ENCODE measurements around the gene VWA7.

The VWA7 gene

DNA sequence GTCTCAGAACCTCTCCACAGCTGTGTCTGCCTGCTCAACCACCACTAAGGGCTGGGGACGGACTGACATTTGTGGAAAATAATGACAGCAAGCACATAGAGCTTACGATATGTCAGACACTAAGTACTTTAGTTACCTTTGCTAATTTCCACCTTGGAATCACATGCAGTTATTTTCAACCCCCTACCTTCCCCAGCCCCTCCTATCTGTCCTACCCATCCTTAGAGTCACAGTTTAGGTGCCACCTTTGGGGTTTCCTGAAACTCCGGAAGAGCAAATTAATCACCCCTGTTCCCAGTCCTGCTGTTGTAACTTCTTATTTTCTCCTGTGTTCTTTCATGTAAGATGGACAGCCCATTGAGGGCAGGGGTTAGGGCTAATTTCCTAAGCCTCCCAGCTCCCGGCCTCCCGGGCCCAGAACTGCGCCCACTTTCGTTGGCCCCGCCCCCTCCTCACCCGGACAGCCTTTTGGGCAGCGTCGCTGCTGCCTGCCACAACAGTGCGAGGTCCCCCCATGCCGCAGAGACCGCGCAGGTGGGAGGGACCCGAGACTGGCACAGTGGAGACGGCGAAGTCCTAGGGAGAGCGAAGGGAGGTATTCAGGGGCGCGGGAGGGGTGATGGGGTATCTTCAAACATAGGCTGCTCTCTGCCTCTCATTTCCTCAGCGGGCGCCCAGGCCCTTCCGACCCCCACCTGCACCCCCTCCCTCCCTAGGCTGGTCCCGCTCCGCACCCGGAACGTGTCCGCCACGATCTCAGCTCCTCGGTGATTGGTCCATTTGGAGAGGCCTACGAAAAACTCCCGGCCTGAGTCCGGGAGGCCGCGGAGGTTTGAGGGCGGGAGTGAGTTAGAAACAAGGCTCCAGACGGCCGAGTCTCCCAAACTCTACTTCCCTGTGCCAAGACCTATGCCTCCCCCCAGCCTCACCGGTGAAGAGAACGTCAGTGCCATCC, 49.1 kb downstream of the VWA7 start:
- H4K5ac ChIP-seq (ENCODE audit: low read length): no peak overlapping the region
- H3K27me3 ChIP-seq (ENCODE audit: insufficient read depth, low read length, poor library complexity): no peaks in the 10 kb centered on the region
- no peak overlapping the region for H3K23ac ChIP-seq (ENCODE audit: low read length)
- H3K4me3 ChIP-seq (ENCODE audit: low read length): no peak overlapping the region
- no peak overlapping the region for H4K8ac ChIP-seq (ENCODE audit: low read depth, low read length)
- no peak overlapping the region for H2BK120ac ChIP-seq (ENCODE audit: low read depth, low read length)
- peaks cover 4% of the 10 kb centered on the region for H3K79me2 ChIP-seq (ENCODE audit: control insufficient read depth, insufficient read depth, low read length)
- no peak overlapping the region for H3K4ac ChIP-seq (ENCODE audit: low read depth, low read length)
- H3K56ac ChIP-seq (ENCODE audit: low read length): peak overlapping the region; percentile 66
- H3K4me1 ChIP-seq (ENCODE audit: control insufficient read depth, low read depth, low read length): peaks cover 3% of the 10 kb centered on the region
- no peak overlapping the region for H3K4me2 ChIP-seq (ENCODE audit: low read length)
- H3K36me3 ChIP-seq (ENCODE audit: control insufficient read depth, insufficient read depth, low read length): peaks cover 11% of the 10 kb centered on the region
- no peak overlapping the region for H2BK15ac ChIP-seq (replicated peaks; ENCODE audit: low read depth)
- peaks cover 10% of the 10 kb centered on the region for H3K79me1 ChIP-seq (ENCODE audit: low read length)
- no CpG with 5 or more reads among the region's 41 CpGs for WGBS (ENCODE audit: extremely low coverage, insufficient coverage, low lambda C conversion rate)
- peak overlapping the region; percentile 96 for H3K9ac ChIP-seq (ENCODE audit: low read length)
- no peak overlapping the region for H2AK5ac ChIP-seq (ENCODE audit: low read length)
- H3K18ac ChIP-seq (ENCODE audit: low read length): no peak overlapping the region
- no peak overlapping the region for H2BK5ac ChIP-seq (ENCODE audit: low read length)
- DNase-seq: no peak
- H3K27ac ChIP-seq (ENCODE audit: low read depth, low read length): no peak overlapping the region

DNA sequence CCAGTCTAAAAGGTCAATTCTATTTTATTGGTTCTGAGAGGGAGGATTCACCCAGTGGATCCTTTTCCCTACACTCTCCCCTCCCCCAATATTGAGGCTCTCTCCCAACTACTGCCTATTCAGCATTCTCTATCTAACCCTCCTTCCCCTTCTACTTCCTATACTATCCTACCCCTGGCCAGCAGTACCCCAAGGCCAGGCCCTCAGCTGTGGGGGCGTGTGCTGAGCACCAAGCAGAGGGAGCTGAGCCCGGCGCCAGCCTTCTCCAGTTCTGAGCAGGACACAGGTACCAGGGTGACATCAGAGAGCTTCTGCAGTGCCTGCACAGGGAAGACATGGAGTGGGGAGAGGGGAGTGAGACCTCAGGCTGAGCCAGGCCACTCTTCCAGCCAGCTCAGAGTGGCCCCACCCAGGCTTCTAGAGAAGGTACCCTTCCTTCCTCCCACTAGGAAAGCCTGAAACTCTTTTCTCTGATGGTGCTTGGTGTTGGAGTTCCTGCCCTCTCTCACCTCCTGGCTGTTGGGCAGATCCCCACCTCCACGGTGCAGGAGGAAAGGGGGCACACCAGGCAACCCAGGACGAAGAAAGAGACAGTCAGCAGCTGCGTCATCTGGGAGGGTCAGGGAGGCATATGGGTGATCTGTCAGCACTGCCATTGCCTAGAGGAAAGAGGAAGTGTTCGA, 50.0 kb downstream of the VWA7 start:
- Histone ChIP-seq H2AK5ac (ENCODE audit: low read length) (no peak overlapping the region), H3K56ac (ENCODE audit: low read length) (no peak overlapping the region), H3K4ac (ENCODE audit: low read depth, low read length) (no peak overlapping the region), H2BK120ac (ENCODE audit: low read depth, low read length) (no peak overlapping the region), H3K79me1 (ENCODE audit: low read length) (peaks cover 10% of the 10 kb centered on the region), H3K4me3 (ENCODE audit: low read length) (no peak overlapping the region), H3K27me3 (ENCODE audit: insufficient read depth, low read length, poor library complexity) (no peaks in the 10 kb centered on the region), H3K23ac (ENCODE audit: low read length) (no peak overlapping the region), H4K5ac (ENCODE audit: low read length) (no peak overlapping the region), H3K18ac (ENCODE audit: low read length) (no peak overlapping the region), H3K27ac (ENCODE audit: low read depth, low read length) (no peak overlapping the region), H4K8ac (ENCODE audit: low read depth, low read length) (no peak overlapping the region), H3K79me2 (ENCODE audit: control insufficient read depth, insufficient read depth, low read length) (peaks cover 4% of the 10 kb centered on the region), H3K4me1 (ENCODE audit: control insufficient read depth, low read depth, low read length) (peaks cover 3% of the 10 kb centered on the region), H3K4me2 (ENCODE audit: low read length) (no peak overlapping the region), H3K36me3 (ENCODE audit: control insufficient read depth, insufficient read depth, low read length) (peaks cover 10% of the 10 kb centered on the region), H3K9ac (ENCODE audit: low read length) (no peak overlapping the region), H2BK15ac (replicated peaks; ENCODE audit: low read depth) (no peak overlapping the region), H2BK5ac (ENCODE audit: low read length) (no peak overlapping the region)
- WGBS (ENCODE audit: extremely low coverage, insufficient coverage, low lambda C conversion rate): no CpG with 5 or more reads among the region's 7 CpGs
- no peak for DNase-seq

DNA sequence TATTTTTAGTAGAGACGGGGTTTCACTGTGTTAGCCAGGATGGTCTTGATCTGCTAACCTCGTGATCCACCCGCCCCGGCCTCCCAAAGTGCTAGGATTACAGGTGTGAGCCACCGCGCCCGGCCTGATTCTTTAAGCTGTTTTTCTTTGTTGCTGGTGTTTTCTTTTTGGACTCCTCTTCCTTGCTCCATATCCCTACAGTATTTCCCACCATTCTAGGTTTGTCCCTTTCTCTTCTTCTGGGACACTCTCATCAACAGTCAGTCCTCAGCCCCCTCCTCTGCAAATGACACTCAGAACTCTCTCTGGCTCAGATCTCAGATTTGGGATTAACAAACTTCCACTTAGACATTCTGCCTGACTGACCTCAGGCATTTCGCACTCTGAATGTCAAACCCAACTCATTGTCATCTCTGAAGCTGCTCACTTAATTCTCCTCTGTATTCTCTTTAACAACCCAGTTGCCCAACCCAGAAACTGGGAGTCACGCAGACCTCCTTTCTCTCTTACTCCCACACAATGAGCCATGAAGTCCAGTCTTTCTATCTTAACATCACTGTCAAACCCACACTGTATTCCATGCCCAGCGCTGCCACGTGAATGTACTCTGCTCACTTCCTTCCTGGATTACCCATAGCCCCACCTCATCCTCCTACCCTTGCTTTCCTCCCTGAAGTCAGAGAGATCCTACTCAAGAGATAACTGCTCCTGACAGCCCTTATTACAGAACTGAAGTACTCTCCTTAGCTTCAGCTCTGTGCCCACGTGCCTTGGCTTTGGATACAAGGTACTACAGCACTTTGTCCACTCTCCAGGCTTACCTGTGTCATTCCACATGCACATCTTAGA, 51.4 kb downstream of the VWA7 start:
- Histone ChIP-seq H3K56ac (ENCODE audit: low read length) (no peak overlapping the region), H2AK5ac (ENCODE audit: low read length) (no peak overlapping the region), H2BK5ac (ENCODE audit: low read length) (no peak overlapping the region), H2BK15ac (replicated peaks; ENCODE audit: low read depth) (no peak overlapping the region), H3K27me3 (ENCODE audit: insufficient read depth, low read length, poor library complexity) (no peaks in the 10 kb centered on the region), H3K9ac (ENCODE audit: low read length) (no peak overlapping the region), H3K18ac (ENCODE audit: low read length) (no peak overlapping the region), H3K4me1 (ENCODE audit: control insufficient read depth, low read depth, low read length) (peaks cover 3% of the 10 kb centered on the region), H3K23ac (ENCODE audit: low read length) (no peak overlapping the region), H2BK120ac (ENCODE audit: low read depth, low read length) (no peak overlapping the region), H3K27ac (ENCODE audit: low read depth, low read length) (no peak overlapping the region), H3K36me3 (ENCODE audit: control insufficient read depth, insufficient read depth, low read length) (peaks cover 4% of the 10 kb centered on the region), H3K79me1 (ENCODE audit: low read length) (peaks cover 10% of the 10 kb centered on the region), H3K4me2 (ENCODE audit: low read length) (no peak overlapping the region), H3K4me3 (ENCODE audit: low read length) (no peak overlapping the region), H3K79me2 (ENCODE audit: control insufficient read depth, insufficient read depth, low read length) (peaks cover 4% of the 10 kb centered on the region), H3K4ac (ENCODE audit: low read depth, low read length) (no peak overlapping the region), H4K8ac (ENCODE audit: low read depth, low read length) (no peak overlapping the region), H4K5ac (ENCODE audit: low read length) (no peak overlapping the region)
- DNase-seq: no peak
- WGBS (ENCODE audit: extremely low coverage, insufficient coverage, low lambda C conversion rate): no CpG with 5 or more reads among the region's 12 CpGs

DNA sequence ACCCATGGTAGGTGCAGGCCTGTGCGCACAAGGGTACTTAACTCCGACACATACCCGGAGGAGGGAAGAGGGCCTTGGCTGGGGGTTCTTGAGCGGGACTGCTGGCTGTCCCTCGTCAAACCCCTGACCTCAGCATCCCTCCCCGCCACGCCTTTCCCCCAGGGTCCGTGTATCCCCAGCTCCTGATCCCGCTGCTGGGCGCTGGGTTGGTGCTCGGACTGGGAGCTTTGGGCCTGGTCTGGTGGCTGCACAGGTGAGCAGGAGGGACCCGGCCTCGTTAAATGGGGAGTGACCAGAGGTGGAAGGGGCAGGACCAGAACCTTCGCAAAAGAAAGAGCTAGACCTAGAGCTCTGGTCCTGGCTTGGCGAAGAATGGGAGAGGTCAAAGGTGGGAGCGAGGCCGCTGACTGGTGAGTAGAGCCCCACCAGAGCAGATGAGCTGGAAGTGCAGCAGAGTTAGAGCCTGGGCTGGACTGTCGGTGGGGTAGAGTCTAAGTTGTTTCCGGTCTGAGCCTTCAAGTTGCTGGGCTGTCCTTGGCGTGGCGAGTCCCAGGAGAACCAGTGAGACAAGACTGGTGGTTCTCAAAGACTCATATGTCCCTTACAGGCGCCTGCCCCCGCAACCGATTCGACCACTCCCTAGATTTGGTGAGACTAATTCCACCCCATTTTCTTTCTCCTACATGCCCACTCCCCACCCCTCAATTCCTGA, 53.0 kb downstream of the VWA7 start:
- Histone ChIP-seq H2BK15ac (replicated peaks; ENCODE audit: low read depth) (no peak overlapping the region), H3K18ac (ENCODE audit: low read length) (no peak overlapping the region), H3K4ac (ENCODE audit: low read depth, low read length) (no peak overlapping the region), H2AK5ac (ENCODE audit: low read length) (no peak overlapping the region), H2BK5ac (ENCODE audit: low read length) (no peak overlapping the region), H3K4me2 (ENCODE audit: low read length) (no peak overlapping the region), H3K9ac (ENCODE audit: low read length) (no peak overlapping the region), H3K27ac (ENCODE audit: low read depth, low read length) (no peak overlapping the region), H3K4me1 (ENCODE audit: control insufficient read depth, low read depth, low read length) (peaks cover 3% of the 10 kb centered on the region), H3K23ac (ENCODE audit: low read length) (no peak overlapping the region), H2BK120ac (ENCODE audit: low read depth, low read length) (no peak overlapping the region), H3K27me3 (ENCODE audit: insufficient read depth, low read length, poor library complexity) (no peaks in the 10 kb centered on the region), H3K56ac (ENCODE audit: low read length) (no peak overlapping the region), H4K5ac (ENCODE audit: low read length) (no peak overlapping the region), H3K36me3 (ENCODE audit: control insufficient read depth, insufficient read depth, low read length) (peaks cover 4% of the 10 kb centered on the region), H3K4me3 (ENCODE audit: low read length) (no peak overlapping the region), H4K8ac (ENCODE audit: low read depth, low read length) (no peak overlapping the region), H3K79me1 (ENCODE audit: low read length) (peaks cover 10% of the 10 kb centered on the region), H3K79me2 (ENCODE audit: control insufficient read depth, insufficient read depth, low read length) (peaks cover 4% of the 10 kb centered on the region)
- WGBS (ENCODE audit: extremely low coverage, insufficient coverage, low lambda C conversion rate): no CpG with 5 or more reads among the region's 25 CpGs
- DNase-seq: no peak

DNA sequence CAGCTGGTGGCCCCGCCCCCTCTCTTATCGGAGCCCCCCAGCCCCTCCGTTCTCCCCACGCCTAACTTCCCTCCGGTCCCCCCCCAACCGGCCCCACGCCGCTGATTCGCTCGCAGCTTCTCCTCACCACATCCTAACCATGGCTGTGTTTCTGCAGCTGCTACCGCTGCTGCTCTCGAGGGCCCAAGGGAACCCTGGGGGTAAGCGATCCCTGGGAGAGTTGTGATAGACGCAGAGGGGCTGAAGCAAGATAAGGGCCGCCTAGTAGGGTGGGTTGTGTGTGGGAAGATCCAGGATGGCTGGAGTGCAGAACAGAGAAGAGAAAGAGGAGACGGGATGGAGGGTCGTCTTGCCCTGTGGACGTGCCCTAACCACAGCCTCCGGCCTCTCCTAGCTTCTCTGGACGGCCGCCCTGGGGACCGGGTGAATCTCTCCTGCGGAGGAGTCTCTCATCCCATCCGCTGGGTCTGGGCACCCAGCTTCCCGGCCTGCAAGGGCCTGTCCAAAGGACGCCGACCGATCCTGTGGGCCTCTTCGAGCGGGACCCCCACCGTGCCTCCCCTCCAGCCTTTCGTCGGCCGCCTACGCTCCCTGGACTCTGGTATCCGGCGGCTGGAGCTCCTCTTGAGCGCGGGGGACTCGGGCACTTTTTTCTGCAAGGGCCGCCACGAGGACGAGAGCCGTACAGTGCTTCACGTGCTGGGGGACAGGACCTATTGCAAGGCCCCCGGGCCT, 53.7 kb downstream of the VWA7 start, which contains the start of gene MPIG6B:
Gene MPIG6B, plus strand, starts transcription at position 129 of the 735 bp plus-strand sequence. Its CDS starts 11 bp downstream, at position 140.
- H4K5ac ChIP-seq (ENCODE audit: low read length): no peak within 1 kb of the TSS

More for the DNA sequence above, 53.7 kb downstream of the VWA7 start, which contains the start of gene MPIG6B:
- no peak within 1 kb of the TSS for H2BK120ac ChIP-seq (ENCODE audit: low read depth, low read length)
- no peak within 1 kb of the TSS for H2AK5ac ChIP-seq (ENCODE audit: low read length)
- no peak within 1 kb of the TSS for H3K23ac ChIP-seq (ENCODE audit: low read length)
- H3K79me2 ChIP-seq (ENCODE audit: control insufficient read depth, insufficient read depth, low read length): no peaks in the 10 kb centered on the region
- H3K27ac ChIP-seq (ENCODE audit: low read depth, low read length): no peak within 1 kb of the TSS
- H3K4me1 ChIP-seq (ENCODE audit: control insufficient read depth, low read depth, low read length): peaks cover 2% of the 10 kb centered on the region
- H3K4me3 ChIP-seq (ENCODE audit: low read length): no peak within 1 kb of the TSS
- H3K27me3 ChIP-seq (ENCODE audit: insufficient read depth, low read length, poor library complexity): no peaks in the 10 kb centered on the region
- peaks cover 6% of the 10 kb centered on the region for H3K79me1 ChIP-seq (ENCODE audit: low read length)
- H2BK15ac ChIP-seq (replicated peaks; ENCODE audit: low read depth): no peak within 1 kb of the TSS
- H3K56ac ChIP-seq (ENCODE audit: low read length): no peak within 1 kb of the TSS
- no peak within 1 kb of the TSS for H3K4me2 ChIP-seq (ENCODE audit: low read length)
- H4K8ac ChIP-seq (ENCODE audit: low read depth, low read length): no peak within 1 kb of the TSS
- WGBS (ENCODE audit: extremely low coverage, insufficient coverage, low lambda C conversion rate): no CpG with 5 or more reads among the region's 46 CpGs
- no peak within 1 kb of the TSS for H3K4ac ChIP-seq (ENCODE audit: low read depth, low read length)
- DNase-seq: no peak
- H3K9ac ChIP-seq (ENCODE audit: low read length): no peak within 1 kb of the TSS
- H3K36me3 ChIP-seq (ENCODE audit: control insufficient read depth, insufficient read depth, low read length): peaks cover 4% of the 10 kb centered on the region
- no peak within 1 kb of the TSS for H2BK5ac ChIP-seq (ENCODE audit: low read length)
- no peak within 1 kb of the TSS for H3K18ac ChIP-seq (ENCODE audit: low read length)
